Mesothelial cell of epicardium (in vitro differentiated cells): ENCODE results near the gene PDE4D. TPM values are rescaled to one million over a fixed set of nuclear protein-coding genes. Genes with fewer than 3 reads are reported as not detected.

ENCODE experiments used
- DNase-seq, 2 experiments: peaks; one replicate each; pipeline ENCODE4 v3.0.0; 2021; ENCODE audit warnings: low spot score in 2 of 2; ENCODE audit not compliant: unreplicated experiment in 2 of 2
- H3K27ac Mint-ChIP-seq: 2 replicates; pipeline ENCODE4 v1.8.0; 2021; ENCODE audit warnings: mixed read lengths
- H3K27me3 Mint-ChIP-seq: 2 replicates; pipeline ENCODE4 v1.8.0; 2021; ENCODE audit warnings: low read depth, mixed read lengths
- H3K36me3 Mint-ChIP-seq: 2 replicates; pipeline ENCODE4 v1.8.0; 2021; ENCODE audit warnings: mixed read lengths
- H3K4me1 Mint-ChIP-seq: 2 replicates; pipeline ENCODE4 v1.8.0; 2021; ENCODE audit warnings: mixed read lengths
- H3K4me3 Mint-ChIP-seq: 2 replicates; pipeline ENCODE4 v1.8.0; 2021; ENCODE audit warnings: mild to moderate bottlenecking, moderate library complexity, mixed read lengths
- H3K9me3 Mint-ChIP-seq: 2 replicates; pipeline ENCODE4 v1.8.0; 2021; ENCODE audit warnings: mixed read lengths
- total RNA-seq: library from RNA; stranded (reverse); gene quantifications from 3 replicates; pipeline ENCODE4 v1.2.1, GENCODE V29; 2021
- TF ChIP-seq, protein P1 (sequence below): fragments of 200-600 bp; sonication (generic); IDR thresholded peaks from one replicate; pipeline ENCODE4 v1.5.0; 2021; ENCODE audit warnings: antibody characterized with exemption; ENCODE audit not compliant: unreplicated experiment

The PDE4D gene
- total RNA-seq, 1 donor from 2014 or later: 105 TPM

DNA sequence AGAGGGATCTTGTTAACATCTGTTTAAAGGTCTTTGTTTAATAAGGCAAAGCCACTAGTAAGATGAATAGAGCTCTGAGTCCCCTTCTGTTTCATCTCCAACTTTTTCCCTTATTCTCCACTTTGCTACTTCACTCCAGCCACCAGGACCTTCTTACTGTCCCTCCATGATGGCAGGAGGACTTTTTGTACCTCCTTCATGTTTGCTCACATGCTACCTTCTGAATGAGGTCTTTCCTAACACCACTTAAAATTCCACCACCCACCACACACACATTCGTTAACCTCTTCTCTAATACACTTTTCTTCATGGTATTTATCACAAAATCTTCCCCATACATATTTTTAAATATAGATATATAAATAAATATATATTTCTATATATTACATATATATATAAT is 501.9 kb downstream of the PDE4D start:
- Mint-ChIP-seq H3K36me3 (peaks cover 3% of the 10 kb centered on the region), H3K4me1 (peaks cover 14% of the 10 kb centered on the region), H3K27ac (peak overlapping the region; percentile 43), H3K4me3 (no peak overlapping the region), H3K9me3 (no peaks in the 10 kb centered on the region), H3K27me3 (no peaks in the 10 kb centered on the region)
- DNase-seq: no peak
- TF ChIP-seq, protein P1, sequence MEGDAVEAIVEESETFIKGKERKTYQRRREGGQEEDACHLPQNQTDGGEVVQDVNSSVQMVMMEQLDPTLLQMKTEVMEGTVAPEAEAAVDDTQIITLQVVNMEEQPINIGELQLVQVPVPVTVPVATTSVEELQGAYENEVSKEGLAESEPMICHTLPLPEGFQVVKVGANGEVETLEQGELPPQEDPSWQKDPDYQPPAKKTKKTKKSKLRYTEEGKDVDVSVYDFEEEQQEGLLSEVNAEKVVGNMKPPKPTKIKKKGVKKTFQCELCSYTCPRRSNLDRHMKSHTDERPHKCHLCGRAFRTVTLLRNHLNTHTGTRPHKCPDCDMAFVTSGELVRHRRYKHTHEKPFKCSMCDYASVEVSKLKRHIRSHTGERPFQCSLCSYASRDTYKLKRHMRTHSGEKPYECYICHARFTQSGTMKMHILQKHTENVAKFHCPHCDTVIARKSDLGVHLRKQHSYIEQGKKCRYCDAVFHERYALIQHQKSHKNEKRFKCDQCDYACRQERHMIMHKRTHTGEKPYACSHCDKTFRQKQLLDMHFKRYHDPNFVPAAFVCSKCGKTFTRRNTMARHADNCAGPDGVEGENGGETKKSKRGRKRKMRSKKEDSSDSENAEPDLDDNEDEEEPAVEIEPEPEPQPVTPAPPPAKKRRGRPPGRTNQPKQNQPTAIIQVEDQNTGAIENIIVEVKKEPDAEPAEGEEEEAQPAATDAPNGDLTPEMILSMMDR: no peak

DNA sequence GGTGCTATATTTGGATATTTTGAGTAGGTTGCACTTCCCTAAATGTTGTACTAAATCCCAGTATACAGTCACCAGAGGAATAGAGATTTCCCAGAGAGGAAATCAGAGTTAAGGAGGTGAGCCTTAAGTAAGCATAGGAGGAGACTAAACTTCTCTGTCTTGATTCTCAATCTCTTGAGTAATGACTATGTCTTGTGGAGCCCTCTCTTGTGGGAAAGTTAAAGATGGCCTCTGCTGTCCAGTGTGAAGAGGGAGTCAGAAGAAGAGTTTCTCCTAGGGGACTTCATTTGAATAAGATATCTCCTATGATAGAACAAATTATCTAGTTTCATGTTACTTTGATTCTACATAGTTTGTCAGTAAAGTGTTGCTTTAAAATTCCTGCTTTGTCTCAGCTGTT is 502.5 kb downstream of the PDE4D start:
- Mint-ChIP-seq H3K27me3 (no peaks in the 10 kb centered on the region), H3K9me3 (no peaks in the 10 kb centered on the region), H3K36me3 (peaks cover 3% of the 10 kb centered on the region), H3K4me3 (no peak overlapping the region), H3K27ac (peak overlapping the region; percentile 43), H3K4me1 (peaks cover 17% of the 10 kb centered on the region)
- TF ChIP-seq, protein P1: no peak
- DNase-seq: no peak

DNA sequence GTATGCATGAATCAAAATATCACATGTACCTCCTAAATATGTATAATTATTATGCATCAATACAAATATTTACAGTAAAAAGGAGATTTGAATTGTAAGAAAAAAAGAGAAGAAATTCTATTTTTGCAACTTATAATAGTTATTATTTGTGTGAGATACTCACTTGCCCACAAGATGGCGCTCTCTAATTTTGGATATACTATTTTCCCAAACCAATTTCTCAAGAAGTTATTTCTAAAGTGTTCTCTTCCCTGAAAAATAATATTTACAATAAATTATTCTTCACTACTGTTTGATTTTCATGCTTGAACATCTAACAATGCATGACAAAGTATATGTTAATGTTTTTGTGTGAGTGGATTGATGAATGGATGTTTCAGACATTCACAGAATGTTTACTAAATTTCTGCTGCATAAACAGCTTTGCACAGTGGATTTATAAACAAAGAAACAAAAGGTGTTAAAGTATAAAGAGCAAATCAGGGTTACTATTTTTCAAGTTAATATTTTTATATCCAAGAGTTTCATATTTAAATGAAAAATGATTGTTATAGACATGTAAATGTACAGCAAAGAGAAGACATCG is 503.4 kb downstream of the PDE4D start:
- DNase-seq: no peak

DNA sequence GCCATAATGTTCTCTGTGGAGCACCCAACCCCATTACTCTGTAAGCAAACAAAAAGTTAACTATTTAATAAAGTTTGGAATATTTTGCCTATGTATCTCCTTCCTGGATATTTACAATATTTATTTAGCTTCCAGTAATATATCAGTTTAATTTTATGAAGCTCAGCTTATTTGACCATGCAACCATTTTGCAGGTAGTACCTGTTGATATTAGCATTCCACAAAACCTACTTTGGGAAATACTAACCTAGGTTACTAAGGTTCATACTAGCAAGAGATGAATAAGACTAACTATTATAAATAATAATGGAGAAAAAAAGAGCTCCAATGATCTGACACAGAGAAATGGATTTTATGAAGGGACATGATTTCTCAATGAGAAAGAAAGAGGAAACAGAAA is 506.4 kb downstream of the PDE4D start:
- no peak overlapping the region for H3K4me3 Mint-ChIP-seq
- no peak for DNase-seq
- H3K4me1 Mint-ChIP-seq: peaks cover 25% of the 10 kb centered on the region
- TF ChIP-seq, protein P1: no peak
- H3K27me3 Mint-ChIP-seq: no peaks in the 10 kb centered on the region
- H3K9me3 Mint-ChIP-seq: no peaks in the 10 kb centered on the region
- H3K27ac Mint-ChIP-seq: no peak overlapping the region
- H3K36me3 Mint-ChIP-seq: no peaks in the 10 kb centered on the region

More for the DNA sequence above, 503.4 kb downstream of the PDE4D start:
- TF ChIP-seq, protein P1: peak; percentile 92
- Mint-ChIP-seq H3K4me1 (peaks cover 21% of the 10 kb centered on the region), H3K27ac (no peak overlapping the region), H3K27me3 (no peaks in the 10 kb centered on the region), H3K36me3 (peaks cover 3% of the 10 kb centered on the region), H3K4me3 (no peak overlapping the region), H3K9me3 (no peaks in the 10 kb centered on the region)

DNA sequence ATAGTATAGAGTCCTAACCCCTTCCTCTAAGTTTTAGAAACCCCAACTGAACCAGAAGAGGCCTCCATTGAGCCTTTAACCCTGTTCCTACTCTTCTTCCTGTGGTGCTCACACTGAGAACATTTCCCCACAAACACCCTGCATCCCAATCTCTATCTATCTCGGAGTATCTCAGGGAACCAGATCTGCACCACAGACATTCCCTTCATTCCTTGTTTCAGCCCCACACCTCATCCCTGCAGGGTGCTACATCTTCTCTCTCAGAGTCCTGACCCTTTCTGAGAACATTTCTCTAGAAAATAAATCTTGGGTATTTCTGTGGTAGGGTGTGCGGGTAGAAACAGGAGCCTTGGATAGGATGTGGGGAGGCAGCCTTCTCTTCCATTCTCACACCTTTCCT is 507.8 kb downstream of the PDE4D start:
- Mint-ChIP-seq H3K27ac (no peak overlapping the region), H3K4me1 (peaks cover 26% of the 10 kb centered on the region), H3K4me3 (no peak overlapping the region), H3K9me3 (no peaks in the 10 kb centered on the region), H3K27me3 (no peaks in the 10 kb centered on the region), H3K36me3 (no peaks in the 10 kb centered on the region)
- TF ChIP-seq, protein P1: no peak
- DNase-seq: no peak
